A549 (cell line): ENCODE data around the gene ANKRD17. TPM values are rescaled to one million over a fixed set of nuclear protein-coding genes. Genes with fewer than 3 reads are reported as not detected.

Experiments
- ATAC-seq, 2 experiments: fragments of 200-7000 bp in 1 of 2; fragments of >200 bp in 1 of 2; cut with Nextera tagmentation in 1 of 2; cut with Tn5 transposase in 1 of 2; 3 replicates each; pipeline versions ENCODE4 v1.8.0 to v1.9.1; 2018 to 2020; ENCODE audit warnings: mild to moderate bottlenecking in 1 of 2, moderate library complexity in 1 of 2
- CTCF ChIA-PET: fragments of 300-600 bp; sonication (Branson Sonifier 250); formaldehyde crosslinking; extraction: SDS; loops from one replicate; lab custom pipeline; 2021; ENCODE audit warnings: antibody characterized with exemption, inconsistent platforms; lab: Yijun Ruan, JAX
- POLR2A ChIA-PET: fragments of 350-600 bp; formaldehyde crosslinking; extraction: SDS; loops from one replicate; lab custom pipeline; 2021; ENCODE audit warnings: antibody characterized with exemption, inconsistent platforms; lab: Yijun Ruan, JAX
- DNase-seq, 2 experiments: peaks; one replicate each; pipeline versions ENCODE4 v3.0.0 to v3.0.0-alpha.2; 2011 to 2016; ENCODE audit warnings: low read depth in 1 of 2, low spot score in 1 of 2
- FAIRE-seq: peaks from 2 replicates; lab custom pipeline; 2011; peaks lifted over from hg19 to GRCh38; lab: Jason Lieb, UNC
- H3K27ac ChIP-seq, 2 experiments: fragments of >200 bp; sonication (Bioruptor Twin); formaldehyde crosslinking; 3 replicates each; pipeline ENCODE4 v1.5.1; 2016 to 2017
- H3K4me1 ChIP-seq: fragments of >200 bp; sonication (Bioruptor Twin); formaldehyde crosslinking; 3 replicates; pipeline ENCODE4 v1.6.1; 2016
- H3K4me2 ChIP-seq: fragments of >200 bp; sonication (Bioruptor Twin); formaldehyde crosslinking; 3 replicates; pipeline ENCODE4 v1.6.1; 2016
- H3K4me3 ChIP-seq: fragments of >200 bp; sonication (Bioruptor Twin); formaldehyde crosslinking; 3 replicates; pipeline ENCODE4 v1.5.1; 2016
- H3K9me3 ChIP-seq: fragments of >200 bp; sonication (Bioruptor Twin); formaldehyde crosslinking; 3 replicates; pipeline ENCODE4 v1.6.1; 2016
- BCL3 ChIP-seq: fragments of >200 bp; sonication (Bioruptor Twin); formaldehyde crosslinking; IDR thresholded peaks from 3 replicates; pipeline ENCODE4 v1.6.1; 2016
- EHF ChIP-seq: fragments of 250-450 bp; sonication (Bioruptor Pico); IDR thresholded peaks from 2 replicates; pipeline ENCODE4 v1.5.0; 2020; ENCODE audit warnings: mild to moderate bottlenecking
- FOSL2 ChIP-seq, 2 experiments: fragments of 450-650 bp in 1 of 2; fragments of >200 bp in 1 of 2; sonication (Bioruptor Twin) in 1 of 2; formaldehyde crosslinking; IDR thresholded peaks; 2 replicates each; pipeline versions ENCODE4 v1.5.0 to v1.6.1; 2016 to 2020; ENCODE audit warnings: mild to moderate bottlenecking in 1 of 2, moderate library complexity in 1 of 2
- GATA3 ChIP-seq: IDR thresholded peaks from 2 replicates; pipeline ENCODE4 v1.6.1; 2012; ENCODE audit warnings: borderline replicate concordance
- KDM5A ChIP-seq: fragments of 200-600 bp; sonication (generic); IDR thresholded peaks from 2 replicates; pipeline ENCODE4 v1.6.1; 2016; ENCODE audit warnings: antibody characterized with exemption, mild to moderate bottlenecking
- NFE2L2 ChIP-seq: fragments of 150-350 bp; conservative IDR thresholded peaks from 2 replicates; pipeline ENCODE4 v1.6.1; 2014; ENCODE audit warnings: low read length
- POLR2A ChIP-seq: IDR thresholded peaks from 2 replicates; pipeline ENCODE4 v1.6.1; 2012; ENCODE audit warnings: mild to moderate bottlenecking, low read length
- RAD21 ChIP-seq, 2 experiments: fragments of >200 bp in 1 of 2; sonication (Bioruptor Twin) in 1 of 2; formaldehyde crosslinking in 1 of 2; IDR thresholded peaks in 1 of 2; conservative IDR thresholded peaks in 1 of 2; 2 replicates in 1 of 2; 3 replicates in 1 of 2; pipeline ENCODE4 v1.6.1; 2012 to 2018; ENCODE audit warnings: inconsistent platforms in 1 of 2
- TFCP2L1 ChIP-seq: fragments of 250-450 bp; sonication (Bioruptor Pico); IDR thresholded peaks from 2 replicates; pipeline ENCODE4 v1.5.0; 2021; ENCODE audit warnings: mild to moderate bottlenecking
- ZFP36 ChIP-seq: fragments of 450-650 bp; IDR thresholded peaks from 2 replicates; pipeline ENCODE4 v1.6.1; 2014; ENCODE audit warnings: borderline replicate concordance; ENCODE audit not compliant: partially characterized antibody
- WGBS: methylation state at CpG from one replicate; pipeline ENCODE4 v1.1.6; 2017; ENCODE audit errors: missing lambda C conversion rate; 5-methylcytosine and 5-hydroxymethylcytosine counted together
- polyA plus RNA-seq, 4 experiments: library from polyadenylated mRNA; depleted of rRNA in 3 of 4; stranded (reverse); fragments of >200 nt; fragmentation: RNase III in 1 of 4; extraction: RNeasy Plus Mini Kit Qiagen cat#74134 plus additional on column Dnase treatment in 1 of 4; gene quantifications; 2 replicates in 3 of 4; 3 replicates in 1 of 4; pipeline ENCODE4 v1.2.3, GENCODE V29; 2011 to 2017
- TF ChIP-seq, protein P1 (sequence below): fragments of >200 bp; sonication (Bioruptor Twin); formaldehyde crosslinking; IDR thresholded peaks from 3 replicates; pipeline ENCODE4 v1.5.1; 2016

ANKRD17 gene
- polyA plus RNA-seq, 2 of the 4 experiments (the other 2 are of a cell fraction): 18.1 to 43.5 TPM

- ChIA-PET CTCF (no interaction called here), POLR2A (interaction anchor here (1.5 kb wide), 1 partner anchor 190 kb away, joined by 6 read pairs; the partner anchor contains the start of gene ANKRD17)
- peak in 1 of 2 experiments; percentile 25 for DNase-seq
- no peaks in the 10 kb centered on the region for H3K9me3 ChIP-seq
- TF ChIP-seq, protein P1, sequence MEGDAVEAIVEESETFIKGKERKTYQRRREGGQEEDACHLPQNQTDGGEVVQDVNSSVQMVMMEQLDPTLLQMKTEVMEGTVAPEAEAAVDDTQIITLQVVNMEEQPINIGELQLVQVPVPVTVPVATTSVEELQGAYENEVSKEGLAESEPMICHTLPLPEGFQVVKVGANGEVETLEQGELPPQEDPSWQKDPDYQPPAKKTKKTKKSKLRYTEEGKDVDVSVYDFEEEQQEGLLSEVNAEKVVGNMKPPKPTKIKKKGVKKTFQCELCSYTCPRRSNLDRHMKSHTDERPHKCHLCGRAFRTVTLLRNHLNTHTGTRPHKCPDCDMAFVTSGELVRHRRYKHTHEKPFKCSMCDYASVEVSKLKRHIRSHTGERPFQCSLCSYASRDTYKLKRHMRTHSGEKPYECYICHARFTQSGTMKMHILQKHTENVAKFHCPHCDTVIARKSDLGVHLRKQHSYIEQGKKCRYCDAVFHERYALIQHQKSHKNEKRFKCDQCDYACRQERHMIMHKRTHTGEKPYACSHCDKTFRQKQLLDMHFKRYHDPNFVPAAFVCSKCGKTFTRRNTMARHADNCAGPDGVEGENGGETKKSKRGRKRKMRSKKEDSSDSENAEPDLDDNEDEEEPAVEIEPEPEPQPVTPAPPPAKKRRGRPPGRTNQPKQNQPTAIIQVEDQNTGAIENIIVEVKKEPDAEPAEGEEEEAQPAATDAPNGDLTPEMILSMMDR: no peak
- no peak for TF ChIP-seq GATA3
- no peak for TF ChIP-seq FOSL2 (IDR thresholded peaks at IDR 0.05)
- TF ChIP-seq FOSL2 (CRISPR knock-in tag; IDR thresholded peaks at IDR 0.05): no peak
- no peak for TF ChIP-seq RAD21 (conservative IDR thresholded peaks at IDR 0.05 in 1 of 2, IDR thresholded peaks at IDR 0.05 in 1 of 2)
- TF ChIP-seq EHF (CRISPR knock-in tag): no peak
- TF ChIP-seq NFE2L2: no peak
- peak overlapping the region; percentile 86 to 100 for H3K27ac ChIP-seq
- peak; percentile 13 to 35; a peak in 4 of 6 replicates for ATAC-seq
- H3K4me1 ChIP-seq: peaks cover 5% of the 10 kb centered on the region; the same call in 2 of the 3 replicates
- WGBS: 3% methylated on average over 20 of the region's 27 CpGs
- H3K4me2 ChIP-seq: peak overlapping the region; percentile 98
- H3K4me3 ChIP-seq: peak overlapping the region; percentile 67
- no peak for FAIRE-seq
These were observed 189.9 kb downstream of the ANKRD17 start for GRCh38 chr4:73068491-73069337.

- CTCF ChIA-PET: no interaction called here
- FAIRE-seq (no peak), ATAC-seq (no peak), DNase-seq (no peak)
- Histone ChIP-seq H3K4me2 (peak overlapping the region; percentile 98), H3K4me3 (peak overlapping the region; percentile 67), H3K27ac (peak overlapping the region; percentile 86 to 100), H3K9me3 (no peaks in the 10 kb centered on the region), H3K4me1 (peaks cover 5% of the 10 kb centered on the region; the same call in 2 of the 3 replicates)
- TF ChIP-seq FOSL2 (IDR thresholded peaks at IDR 0.05) (no peak), FOSL2 (CRISPR knock-in tag; IDR thresholded peaks at IDR 0.05) (peak; percentile 29; the same call in 1 of the 2 replicates), EHF (CRISPR knock-in tag) (no peak)
- POLR2A ChIA-PET: no interaction called here
- WGBS: 65% methylated on average over 4 of the region's 4 CpGs
These were observed 190.6 kb downstream of the ANKRD17 start for GRCh38 chr4:73067971-73068394.

DNA sequence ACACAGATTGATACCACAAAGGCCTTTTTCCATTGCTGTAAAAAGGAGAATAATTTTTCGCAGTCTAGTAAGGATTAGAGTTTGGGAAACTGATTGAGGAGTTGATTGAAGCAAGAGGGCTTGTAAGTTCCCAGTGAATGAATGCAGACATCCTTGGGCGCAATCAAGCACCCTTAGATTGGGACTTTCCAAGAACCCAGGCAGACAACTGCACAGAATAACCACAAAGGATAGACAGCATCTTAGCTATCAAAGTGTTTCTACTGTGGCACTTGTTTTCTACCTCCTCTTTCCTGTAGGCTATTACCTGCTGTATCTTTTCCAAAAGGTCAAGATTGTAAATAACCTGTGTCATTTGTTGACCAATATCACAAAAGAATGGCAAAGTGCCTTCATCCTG is 191.7 kb downstream of the ANKRD17 start:
- no peak for ATAC-seq
- DNase-seq: no peak
- peaks cover 5% of the 10 kb centered on the region; the same call in 2 of the 3 replicates for H3K4me1 ChIP-seq
- H3K4me2 ChIP-seq: no peak overlapping the region
- no peaks in the 10 kb centered on the region for H3K9me3 ChIP-seq
- no peak overlapping the region for H3K27ac ChIP-seq
- CTCF ChIA-PET: no interaction called here
- 96% methylated on average over 2 of the region's 2 CpGs for WGBS
- no peak for FAIRE-seq
- H3K4me3 ChIP-seq: no peak overlapping the region
- POLR2A ChIA-PET: no interaction called here
- TF ChIP-seq ZFP36: no peak
- TF ChIP-seq, all 56 proteins: peak for 0

- no peak overlapping the region for H3K4me2 ChIP-seq
These were observed 192.2 kb downstream of the ANKRD17 start for GRCh38 chr4:73066445-73066844.

More at GRCh38 chr4:73066445-73066844, 192.2 kb downstream of the ANKRD17 start:
- no peak for DNase-seq
- peaks cover 5% of the 10 kb centered on the region; the same call in 2 of the 3 replicates for H3K4me1 ChIP-seq
- FAIRE-seq: no peak
- POLR2A ChIA-PET: no interaction called here
- TF ChIP-seq KDM5A (no peak), BCL3 (no peak), POLR2A (no peak), TFCP2L1 (CRISPR knock-in tag) (no peak), ZFP36 (no peak)
- TF ChIP-seq, all 56 proteins: peak for 0
- H3K9me3 ChIP-seq: no peaks in the 10 kb centered on the region
- CTCF ChIA-PET: no interaction called here
- ATAC-seq: no peak
- 89% methylated on average over 3 of the region's 3 CpGs for WGBS
- no peak overlapping the region for H3K27ac ChIP-seq
- no peak overlapping the region for H3K4me3 ChIP-seq
